Epidermal melanocyte (primary cell): ENCODE results near the gene RHEB.
A peak's percentile ranks its signal among the peaks of the same experiment; 100 is the strongest.

Source experiments
- DNase-seq: peaks from one replicate; pipeline ENCODE4 v3.0.0; 2011; ENCODE audit warnings: low spot score; ENCODE audit not compliant: insufficient read length

The RHEB gene

GRCh38 chr7:151451156-151451555 lies 68.5 kb downstream of the RHEB start:
- DNase-seq = no peak

GRCh38 chr7:151449990-151450389 lies 69.7 kb downstream of the RHEB start:
- DNase-seq = no peak

- DNase-seq = peak; percentile 90
Observed at GRCh38 chr7:151448261-151449252, 71.1 kb downstream of the RHEB start.

- DNase-seq = no peak
Observed at GRCh38 chr7:151447901-151448260, 71.8 kb downstream of the RHEB start.

GRCh38 chr7:151447312-151447711 lies 72.4 kb downstream of the RHEB start:
- DNase-seq = no peak

- no peak for DNase-seq
Observed at GRCh38 chr7:151446412-151446811, 73.3 kb downstream of the RHEB start.

- no peak for DNase-seq
Observed at GRCh38 chr7:151444632-151445031, 75.1 kb downstream of the RHEB start.

GRCh38 chr7:151442776-151443496 lies 76.8 kb downstream of the RHEB start:
- no peak for DNase-seq

- DNase-seq = no peak
Observed at GRCh38 chr7:151440799-151441445, 78.8 kb downstream of the RHEB start.

- DNase-seq = no peak
Observed at GRCh38 chr7:151439855-151440798, 79.6 kb downstream of the RHEB start, which contains the start of gene CRYGN. Gene CRYGN (minus strand): TSS chr7:151440141. CDS start chr7:151439917, 224 bp downstream.

- DNase-seq = no peak
Observed at GRCh38 chr7:151438864-151439601, 80.7 kb downstream of the RHEB start.

GRCh38 chr7:151437866-151438516 lies 81.7 kb downstream of the RHEB start:
- DNase-seq = no peak

- no peak for DNase-seq
Observed at GRCh38 chr7:151437159-151437553, 82.5 kb downstream of the RHEB start.

GRCh38 chr7:151436446-151437158 lies 83.1 kb downstream of the RHEB start:
- no peak for DNase-seq

- DNase-seq = no peak
Observed at GRCh38 chr7:151435971-151436370, 83.7 kb downstream of the RHEB start.

- no peak for DNase-seq
Observed at GRCh38 chr7:151435103-151435916, 84.4 kb downstream of the RHEB start.

- no peak for DNase-seq
Observed at GRCh38 chr7:151434549-151434948, 85.1 kb downstream of the RHEB start.
